Pancreas (tissue), 10 donors: Measurements from ENCODE around the gene CCNK. TPM values are rescaled to one million over a fixed set of nuclear protein-coding genes. Genes with fewer than 3 reads are reported as not detected.

Experiments
- ATAC-seq, 4 donors: fragments of 200-7000 bp; cut with Tn5 transposase; one replicate each; pipeline versions ENCODE4 v1.8.0 to v1.9.1; 2020; ENCODE audit warnings: mild to moderate bottlenecking in 4 of 4, moderate library complexity in 4 of 4
- DNase-seq, 6 donors: peaks; one replicate each; pipeline ENCODE4 v3.0.0-alpha.2; 2020
- FAIRE-seq: peaks from 2 replicates; lab custom pipeline; 2012; peaks lifted over from hg19 to GRCh38; lab: Jason Lieb, UNC
- H3K27ac ChIP-seq, 4 donors: fragments of 200-600 bp; sonication (generic); 1 replicate in 3 of 4; 2 replicates in 1 of 4; pipeline versions ENCODE4 v1.5.0 to v1.8.0; 2020
- H3K27me3 ChIP-seq, 4 donors: fragments of 200-600 bp; one replicate each; pipeline ENCODE4 v1.8.0; 2021
- H3K36me3 ChIP-seq, 3 donors: fragments of 200-600 bp; sonication (generic) in 1 of 3; one replicate each; pipeline versions ENCODE4 v1.5.0 to v1.8.0; 2020 to 2021
- H3K4me1 ChIP-seq, 3 donors: fragments of 200-600 bp; one replicate each; pipeline ENCODE4 v1.8.0; 2021
- H3K4me3 ChIP-seq, 4 donors: fragments of 200-600 bp; sonication (generic) in 2 of 4; one replicate each; pipeline versions ENCODE4 v1.5.0 to v1.8.0; 2020 to 2021
- H3K9me3 ChIP-seq, 4 donors: fragments of 200-600 bp; one replicate each; pipeline ENCODE4 v1.8.0; 2021
- CTCF ChIP-seq, 4 donors: fragments of 200-600 bp; sonication (generic) in 3 of 4; IDR thresholded peaks; one replicate each; pipeline versions ENCODE4 v1.5.0 to v1.8.0; 2021; ENCODE audit warnings: antibody characterized with exemption in 4 of 4
- WGBS, 2 donors: extraction: QIAGEN DNeasy Blood & Tissue Kit; methylation state at CpG; one replicate each; pipeline ENCODE4 v1.1.7; 2013; 5-methylcytosine and 5-hydroxymethylcytosine counted together
- intact Hi-C, 3 donors: fragments of 100-400 bp; cut with DNase I; formaldehyde crosslinking; loops; one replicate each; pipeline versions ENCODE4 v1.11.1 to v1.14.2; 2022
- polyA plus RNA-seq, 2 donors: library from polyadenylated mRNA; stranded (reverse); fragments of 200-250 nt; gene quantifications; one replicate each; pipeline ENCODE4 v1.2.3, GENCODE V29; 2013
- total RNA-seq, 6 donors: library from RNA; stranded (reverse); fragmentation: NEBNext Ultra II Directional in 4 of 6; extraction: Animal tissue kit (Norgen Biotek cat#: 25700) in 4 of 6; gene quantifications; one replicate each; pipeline versions ENCODE4 v1.2.1 to v1.2.4, GENCODE V29; 2021 to 2023
- donor health status: healthy with polysubstance abuse.
- donor health status: DM: no; HTN: no; CAD: no; lungs with moderate emphysema.
- donor health status: DM: no; HTN: no; CAD: no.
- donor health status: control.
- donor health status: control.
- donor health status: Bipolar disorder and iron deficiency.
- donor health status: DM: yes; HTN: yes; CAD: no.
- donor health status: DM: no; HTN: no; CAD: no.
- donor health status: DM: no; HTN: no; CAD: no.
- donor health status: DM: yes; HTN: yes; CAD: no.

CCNK gene
- total and polyA plus RNA-seq, 8 donors: 7.9 to 23.4 (median 14.5) TPM

GRCh38 chr14:99538275-99538674, 57.1 kb downstream of the CCNK start:
- Histone ChIP-seq H3K36me3 (no peaks in the 10 kb centered on the region), H3K4me3 (no peak overlapping the region), H3K27ac (no peak overlapping the region), H3K27me3 (no peaks in the 10 kb centered on the region), H3K9me3 (no peaks in the 10 kb centered on the region), H3K4me1 (peaks cover 0 to 5% (median 0%) of the 10 kb centered on the region in 3 donors)
- DNase-seq (peak in 1 of 6 donors; percentile 75), ATAC-seq (peak in 2 of 4 donors; percentile 12 to 39), FAIRE-seq (no peak)
- intact Hi-C loops: no loop called here
- TF ChIP-seq CTCF (IDR thresholded peaks at IDR 0.05): no peak
- WGBS, 2 donors: 58 to 68% methylated on average over 9 of the region's 9 CpGs

- FAIRE-seq (no peak), ATAC-seq (no peak), DNase-seq (no peak)
- TF ChIP-seq CTCF (IDR thresholded peaks at IDR 0.05): no peak
- Histone ChIP-seq H3K27me3 (no peaks in the 10 kb centered on the region), H3K4me1 (peaks cover 0 to 5% (median 0%) of the 10 kb centered on the region in 3 donors), H3K36me3 (no peaks in the 10 kb centered on the region), H3K27ac (no peak overlapping the region), H3K4me3 (no peak overlapping the region), H3K9me3 (no peaks in the 10 kb centered on the region)
- WGBS, 2 donors: 49 to 54% methylated on average over 5 of the region's 5 CpGs
- intact Hi-C loops: no loop called here
These were observed 57.5 kb downstream of the CCNK start for GRCh38 chr14:99538733-99539132.

GRCh38 chr14:99539491-99539890, 58.3 kb downstream of the CCNK start:
- Histone ChIP-seq H3K36me3 (no peaks in the 10 kb centered on the region), H3K27me3 (no peaks in the 10 kb centered on the region), H3K4me3 (no peak overlapping the region), H3K27ac (no peak overlapping the region), H3K4me1 (peaks cover 0 to 5% (median 0%) of the 10 kb centered on the region in 3 donors), H3K9me3 (no peaks in the 10 kb centered on the region)
- FAIRE-seq: no peak
- intact Hi-C loops: no loop called here
- WGBS, 2 donors: 81 to 82% methylated on average over 9 of the region's 9 CpGs
- no peak for DNase-seq
- ATAC-seq: no peak
- TF ChIP-seq CTCF (IDR thresholded peaks at IDR 0.05): no peak

- no peaks in the 10 kb centered on the region for H3K9me3 ChIP-seq
- intact Hi-C loops: no loop called here
- WGBS, 2 donors: 74 to 79% methylated on average over 15 of the region's 15 CpGs
- no peak for FAIRE-seq
- H3K36me3 ChIP-seq: no peaks in the 10 kb centered on the region
- peaks cover 0 to 5% (median 0%) of the 10 kb centered on the region in 3 donors for H3K4me1 ChIP-seq
- no peaks in the 10 kb centered on the region for H3K27me3 ChIP-seq
- no peak for TF ChIP-seq CTCF (IDR thresholded peaks at IDR 0.05)
- H3K4me3 ChIP-seq: no peak overlapping the region
- no peak for ATAC-seq
- H3K27ac ChIP-seq: no peak overlapping the region
- peak in 1 of 6 donors; percentile 64 for DNase-seq
These were observed 59.2 kb downstream of the CCNK start for GRCh38 chr14:99540196-99541032.

- no peak for FAIRE-seq
These were observed 60.0 kb downstream of the CCNK start for GRCh38 chr14:99541211-99541610.

More at GRCh38 chr14:99541211-99541610, 60.0 kb downstream of the CCNK start:
- Histone ChIP-seq H3K36me3 (no peaks in the 10 kb centered on the region), H3K4me1 (peaks cover 0 to 6% (median 0%) of the 10 kb centered on the region in 3 donors), H3K27ac (no peak overlapping the region), H3K9me3 (no peaks in the 10 kb centered on the region), H3K27me3 (no peaks in the 10 kb centered on the region), H3K4me3 (no peak overlapping the region)
- WGBS, 2 donors: 84 to 85% methylated on average over 10 of the region's 10 CpGs
- TF ChIP-seq CTCF (IDR thresholded peaks at IDR 0.05): no peak
- intact Hi-C loops: no loop called here
- ATAC-seq (no peak), DNase-seq (peak in 1 of 6 donors; percentile 64)
